Measurements from ENCODE around the gene FABP2.

The FABP2 gene

GRCh38 chr4:119268466-119268865, 53.5 kb downstream of the FABP2 start:
- no peak for DNase-seq (ENCODE audit: low read depth in 1 of 2, low spot score in 1 of 2)

All from stimulated activated CD4-positive, alpha-beta T cell treated with anti-CD3 and anti-CD28 coated beads, Interleukin-15, amount 100 ng/mL, for 1 hour (primary cell).